Retinal pigment epithelial cell (primary cell): Measurements from ENCODE around the gene ANKRD16.

ENCODE experiments used
- DNase-seq: peaks from one replicate; pipeline ENCODE4 v3.0.0-alpha.2; 2010; ENCODE audit warnings: low read depth
- H3K4me3 ChIP-seq: 2 replicates; pipeline ENCODE4 v1.5.1; 2011; ENCODE audit warnings: mild to moderate bottlenecking, low read length, control low read depth, moderate library complexity
- CTCF ChIP-seq: conservative IDR thresholded peaks from 2 replicates; pipeline ENCODE4 v1.5.1; 2011; ENCODE audit warnings: low read depth, low read length, control low read depth, inconsistent platforms

ANKRD16 gene

GRCh38 chr10:5889624-5890451 lies at the start of gene ANKRD16, which contains the start of gene FBH1:
TSS of gene ANKRD16 (minus strand) at chr10:5889893. CDS start at chr10:5889354, 539 bp downstream.
TSS of gene FBH1 (plus strand) at chr10:5890243. CDS start at chr10:5890346, 103 bp downstream.
- DNase-seq: peak; percentile 94
- TF ChIP-seq CTCF: no peak
- peak within 1 kb of the TSS; percentile 69 for H3K4me3 ChIP-seq

- no peak overlapping the region for H3K4me3 ChIP-seq
- TF ChIP-seq CTCF: no peak
- no peak for DNase-seq
Observed at GRCh38 chr10:5938291-5938690, 48.6 kb upstream of the ANKRD16 start.

GRCh38 chr10:5937016-5937415 lies 47.3 kb upstream of the ANKRD16 start:
- no peak overlapping the region for H3K4me3 ChIP-seq
- TF ChIP-seq CTCF: no peak
- no peak for DNase-seq

GRCh38 chr10:5935628-5936027 lies 45.9 kb upstream of the ANKRD16 start:
- DNase-seq: no peak
- TF ChIP-seq CTCF: no peak
- no peak overlapping the region for H3K4me3 ChIP-seq

- TF ChIP-seq CTCF: no peak
- DNase-seq: no peak
- H3K4me3 ChIP-seq: no peak overlapping the region
Observed at GRCh38 chr10:5933909-5934546, 44.3 kb upstream of the ANKRD16 start.

- H3K4me3 ChIP-seq: no peak overlapping the region
- no peak for DNase-seq
- TF ChIP-seq CTCF: no peak
Observed at GRCh38 chr10:5932345-5932744, 42.7 kb upstream of the ANKRD16 start.
